Left colon (tissue), 2 donors: ENCODE results near the gene CFAP299. TPM values are rescaled to one million over a fixed set of nuclear protein-coding genes. Genes with fewer than 3 reads are reported as not detected.

Experiments used
- ATAC-seq: fragments of 200-7000 bp; cut with Tn5 transposase; one replicate; pipeline ENCODE4 v1.9.1; 2020; ENCODE audit warnings: mild to moderate bottlenecking, moderate library complexity
- DNase-seq, 2 donors: peaks; one replicate each; pipeline ENCODE4 v3.0.0-alpha.2; 2020
- intact Hi-C, 2 donors: fragments of 100-400 bp; cut with DNase I in 1 of 2; cut with micrococcal nuclease in 1 of 2; formaldehyde crosslinking; loops; one replicate each; pipeline versions ENCODE4 v1.11.2 to v1.14.0; 2022; cut with DNase I, micrococcal nuclease
- total RNA-seq, 2 donors: library from RNA; stranded (reverse); fragmentation: NEBNext Ultra II Directional; extraction: Animal tissue kit (Norgen Biotek cat#: 25700); gene quantifications; one replicate each; pipeline ENCODE4 v1.2.1, GENCODE V29; 2021
- donor health status: DM: no; HTN: no; CAD: no.
- donor health status: DM: yes; HTN: yes; CAD: no.

CFAP299 gene
- total RNA-seq, 2 donors from 2014 or later = not detected

DNA sequence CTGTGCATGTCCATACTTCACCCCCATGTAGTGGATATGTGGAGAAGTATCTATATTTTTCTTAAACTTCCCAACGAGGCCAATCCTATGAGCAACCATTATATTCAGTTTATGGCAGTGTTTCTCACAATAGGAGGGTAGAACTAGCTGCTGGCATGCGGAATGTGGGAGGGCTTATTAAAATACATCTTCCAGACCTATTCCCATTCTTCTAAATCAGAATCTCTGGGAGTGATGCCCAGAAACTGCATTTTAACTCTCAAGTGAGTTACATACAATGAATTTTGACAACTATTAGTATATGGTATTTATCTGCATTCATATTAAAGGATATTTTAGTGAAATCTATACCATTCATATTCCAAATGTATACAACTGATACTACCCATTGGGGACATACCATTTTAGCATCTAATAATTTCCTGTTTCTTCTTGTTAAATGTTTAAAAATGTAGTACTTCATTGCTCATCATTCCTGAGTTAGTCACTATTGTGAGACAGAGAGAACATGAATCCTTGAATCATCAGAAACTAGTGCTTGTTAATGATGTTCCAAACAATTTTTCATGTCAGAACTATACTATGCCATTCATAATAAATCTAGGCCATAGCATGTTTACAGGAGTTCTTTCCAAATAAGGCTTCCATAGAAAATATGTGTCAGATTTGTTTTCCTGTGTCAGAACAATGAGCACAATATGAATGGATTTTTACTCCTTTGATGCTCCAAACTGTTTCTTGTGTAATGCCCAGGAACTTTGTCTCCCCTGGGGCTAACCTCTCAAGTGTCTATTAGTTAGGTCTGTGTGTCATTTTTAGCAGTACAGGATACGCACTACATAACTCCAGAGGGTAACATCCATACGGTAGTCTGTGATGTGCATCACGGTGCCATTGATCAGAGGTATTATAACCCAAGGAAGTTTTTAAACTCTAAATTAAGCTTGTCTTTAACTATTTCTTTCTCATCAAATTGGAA lies 496.1 kb downstream of the CFAP299 start:
- DNase-seq (no peak), ATAC-seq (no peak)
- intact Hi-C loops = no loop called here

DNA sequence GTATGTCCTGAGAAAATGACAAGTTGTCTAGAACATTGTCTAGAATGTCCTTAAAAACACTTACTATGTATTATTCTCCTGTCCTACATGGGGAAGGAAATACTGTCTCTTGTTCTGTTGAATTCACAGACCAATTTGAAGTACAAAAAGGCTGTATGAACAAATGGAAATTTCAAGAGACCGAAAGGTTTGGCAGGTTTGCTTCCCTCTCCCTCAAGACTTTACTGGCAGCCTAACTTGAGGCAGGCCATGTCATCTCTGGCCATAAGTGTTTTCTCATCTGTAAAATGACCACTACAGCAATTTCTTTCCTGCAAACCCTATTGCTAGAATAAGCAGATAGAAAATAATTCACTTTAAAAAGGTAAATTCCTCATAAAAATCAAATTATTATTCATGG lies 503.8 kb downstream of the CFAP299 start:
- DNase-seq (no peak), ATAC-seq (no peak)
- intact Hi-C loops = no loop called here

DNA sequence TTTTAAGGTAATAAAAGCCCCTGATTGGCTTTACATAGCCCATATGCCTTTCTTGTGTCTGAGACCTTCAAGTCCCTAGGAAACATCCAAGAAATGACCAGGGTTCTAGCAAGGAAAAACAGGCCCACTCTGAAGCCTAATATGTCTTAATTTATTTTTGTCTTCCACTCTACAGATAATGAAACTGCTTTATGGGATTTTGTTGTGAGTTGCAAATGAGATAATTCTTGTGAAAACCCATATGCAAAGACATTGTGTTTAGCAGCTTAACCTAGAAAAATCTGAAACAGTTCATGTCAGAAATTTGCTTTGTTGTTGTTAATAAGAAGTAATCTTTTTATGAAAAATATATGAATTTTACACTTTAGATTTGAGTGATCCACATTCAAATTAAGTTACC lies 504.3 kb downstream of the CFAP299 start:
- intact Hi-C loops = no loop called here
- ATAC-seq (no peak), DNase-seq (no peak)

DNA sequence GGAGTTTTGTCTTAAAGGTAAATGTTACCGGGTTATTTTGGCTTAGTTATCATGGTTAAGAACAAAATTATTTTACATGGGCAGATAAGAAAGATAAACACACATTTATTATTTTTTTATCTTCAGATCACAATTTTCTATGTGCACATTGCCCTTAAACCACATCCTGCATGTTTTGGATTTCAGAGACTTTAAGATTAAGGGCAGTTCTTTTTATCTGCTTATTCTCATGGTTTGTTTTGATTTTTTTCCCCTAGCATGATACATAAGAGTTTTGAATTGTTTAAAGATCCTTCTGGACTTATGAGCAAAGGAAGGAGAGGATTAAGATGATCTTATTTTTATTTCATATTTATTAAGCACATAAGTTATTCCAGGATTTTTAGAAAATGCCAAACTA lies 504.9 kb downstream of the CFAP299 start:
- ATAC-seq = no peak
- no peak for DNase-seq
- intact Hi-C loops = no loop called here

DNA sequence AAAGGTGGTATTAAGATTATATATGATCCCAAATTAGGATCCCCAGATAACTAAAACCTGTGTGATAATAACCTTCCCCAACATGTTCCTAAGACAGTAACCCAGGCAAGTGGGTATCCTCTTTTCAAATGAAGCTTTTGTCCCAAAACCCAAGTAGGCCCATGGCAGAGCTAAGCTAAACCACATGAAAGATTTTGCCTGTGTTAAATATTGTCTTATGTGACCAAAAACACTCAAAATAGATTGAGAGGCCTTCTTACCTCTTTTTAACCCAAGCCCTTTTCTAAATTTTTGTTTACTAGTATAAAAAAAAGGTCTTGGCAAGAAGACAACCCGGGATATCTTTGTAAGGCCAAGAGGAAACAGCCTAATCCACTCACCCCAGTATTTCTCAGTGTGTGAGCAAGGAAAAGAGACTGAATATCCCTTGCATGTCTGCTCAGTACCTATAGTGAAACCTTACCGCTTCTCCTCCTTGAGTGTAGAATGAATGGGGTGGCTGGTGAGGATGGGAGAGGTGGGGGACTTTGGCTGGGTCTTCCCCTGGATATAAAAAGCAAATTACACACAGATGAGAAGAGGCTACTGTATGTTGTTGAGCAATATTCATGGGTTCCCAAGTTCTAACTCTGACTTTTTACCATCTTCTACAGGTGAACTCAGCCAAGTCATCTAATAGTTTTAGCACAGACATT lies 506.2 kb downstream of the CFAP299 start:
- DNase-seq (no peak), ATAC-seq (no peak)
- intact Hi-C loops = no loop called here

DNA sequence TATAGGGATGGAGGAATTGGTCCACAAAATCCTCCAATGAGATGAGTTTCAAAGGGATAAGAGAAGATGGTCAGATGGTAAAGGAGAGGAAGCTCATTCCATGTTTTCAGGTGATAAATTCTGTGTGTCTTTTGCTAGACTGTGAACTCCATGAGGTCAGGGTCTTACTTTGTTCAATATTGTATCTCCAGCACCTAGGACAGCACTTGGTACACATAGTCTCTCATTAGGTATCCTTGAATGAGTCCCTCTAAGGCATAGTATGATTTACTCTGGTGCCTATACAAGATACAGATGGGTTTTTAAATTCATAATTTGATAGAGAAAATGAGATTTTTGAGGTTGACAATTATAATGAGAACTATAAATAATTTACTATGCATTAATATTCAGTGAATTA lies 510.7 kb downstream of the CFAP299 start:
- intact Hi-C loops = no loop called here
- DNase-seq (no peak), ATAC-seq (no peak)

DNA sequence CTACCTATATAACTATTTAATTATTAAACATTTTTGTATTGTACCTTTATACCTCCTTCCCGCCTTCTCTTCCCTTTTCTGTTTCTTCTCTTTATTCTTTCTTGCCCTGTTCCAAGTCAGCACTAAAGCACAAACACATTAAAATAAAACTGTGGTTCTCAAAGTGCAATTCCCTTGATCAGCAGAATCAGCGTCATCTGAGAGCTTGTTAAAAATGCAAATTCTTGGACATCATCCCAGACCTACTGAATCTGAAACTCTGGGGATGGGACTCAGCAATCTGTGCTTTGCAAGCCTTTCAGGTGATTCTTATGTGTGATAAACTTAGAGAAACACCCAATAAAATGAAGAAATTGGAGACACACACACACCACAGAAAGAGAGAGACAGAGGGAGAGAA lies 516.5 kb downstream of the CFAP299 start:
- DNase-seq (no peak), ATAC-seq (no peak)
- intact Hi-C loops = no loop called here

DNA sequence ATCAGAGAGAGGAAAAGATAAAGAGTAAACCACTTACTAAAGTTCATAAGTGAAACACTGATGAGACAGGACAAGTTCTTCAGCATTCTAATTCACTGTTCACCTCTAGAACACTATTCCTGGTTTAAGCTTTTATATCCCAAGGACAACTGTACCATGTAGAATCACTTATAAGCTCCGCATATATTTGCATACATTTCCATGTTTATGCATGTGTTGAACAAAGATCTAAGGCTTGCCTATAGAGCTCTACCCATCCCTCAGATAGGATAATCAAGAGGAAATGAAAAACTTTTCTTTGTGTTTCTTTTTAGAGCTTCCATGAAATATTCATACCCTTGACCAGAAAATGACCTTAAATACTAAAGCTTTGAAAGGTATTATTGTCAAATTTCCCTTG lies 538.0 kb downstream of the CFAP299 start:
- no peak for DNase-seq
- intact Hi-C loops = no loop called here
- no peak for ATAC-seq

DNA sequence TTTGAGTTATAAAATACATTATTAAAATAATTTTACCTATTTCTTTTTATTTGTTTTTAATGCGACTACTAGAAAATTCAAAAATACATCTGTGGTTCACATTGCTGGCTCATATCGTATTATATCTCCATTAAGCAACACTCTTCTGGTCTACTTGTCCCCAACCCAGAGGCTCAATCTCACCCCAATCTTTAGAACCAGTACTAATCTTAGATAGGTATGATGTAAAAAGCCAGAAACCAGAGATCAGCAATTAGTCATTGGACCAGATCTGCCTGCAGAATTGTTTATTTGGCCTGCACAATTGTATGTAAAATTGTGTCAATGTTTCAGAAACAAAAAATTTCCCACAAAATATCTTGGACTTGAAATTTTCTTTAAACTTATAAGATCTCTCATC lies 539.4 kb downstream of the CFAP299 start:
- DNase-seq = no peak
- intact Hi-C loops = no loop called here
- ATAC-seq = no peak

DNA sequence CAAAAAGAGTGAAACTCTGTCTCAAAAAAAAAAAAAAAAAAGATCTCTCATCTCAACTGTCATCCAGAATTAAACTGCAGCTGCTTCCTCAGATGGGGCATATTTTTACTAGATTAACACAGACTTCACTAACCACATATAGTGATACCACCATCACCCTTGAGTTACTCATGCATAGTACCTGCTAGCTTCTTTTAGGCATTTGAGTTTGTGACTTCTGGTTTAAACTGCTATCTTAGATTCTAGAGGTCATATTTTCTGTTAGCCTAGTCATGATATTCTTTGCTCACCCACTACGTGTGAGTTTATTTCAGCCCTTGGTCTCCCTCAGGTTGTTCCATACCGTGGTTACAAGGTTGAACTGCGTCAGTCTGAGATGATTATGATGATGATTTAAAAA lies 540.1 kb downstream of the CFAP299 start:
- ATAC-seq (no peak), DNase-seq (no peak)
- intact Hi-C loops = no loop called here

DNA sequence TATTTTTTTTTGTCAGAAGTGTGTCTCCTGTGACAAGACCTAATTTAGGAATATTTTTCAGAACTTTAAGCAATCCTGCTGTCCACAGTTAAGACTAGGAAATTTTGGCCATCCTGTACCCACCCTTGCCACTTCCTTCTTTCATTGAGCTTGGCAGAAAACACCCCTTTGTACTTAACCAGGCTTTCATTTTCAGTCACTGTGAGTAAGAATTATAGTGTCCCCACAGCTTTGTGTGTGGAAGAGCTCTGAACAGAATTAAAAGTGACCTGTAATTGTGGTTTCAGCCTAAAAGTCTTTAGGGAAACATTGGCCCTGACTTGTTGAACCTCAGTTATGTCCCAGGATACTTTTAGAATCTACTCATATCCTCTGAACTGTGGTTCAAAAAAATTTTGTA lies 541.3 kb downstream of the CFAP299 start:
- intact Hi-C loops = no loop called here
- ATAC-seq = no peak
- no peak for DNase-seq

DNA sequence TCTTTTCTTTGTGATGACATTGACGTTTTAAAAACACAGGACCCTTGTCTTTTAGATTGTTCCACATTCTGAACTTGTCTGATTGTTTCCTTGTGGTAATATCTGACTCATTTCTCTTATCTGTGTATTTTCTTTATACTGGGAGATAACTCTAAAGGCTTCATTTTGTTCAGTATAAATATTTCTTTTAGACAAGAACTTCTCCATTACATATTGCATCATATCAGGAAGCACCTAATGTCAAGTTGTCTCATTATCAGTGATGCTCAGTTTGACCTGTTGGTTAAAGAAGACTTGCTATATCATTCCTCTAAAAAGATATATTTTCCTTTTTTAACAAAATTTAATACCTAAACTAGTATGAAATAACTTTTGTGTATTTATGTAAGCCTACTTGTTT lies 542.7 kb downstream of the CFAP299 start:
- ATAC-seq (no peak), DNase-seq (no peak)

DNA sequence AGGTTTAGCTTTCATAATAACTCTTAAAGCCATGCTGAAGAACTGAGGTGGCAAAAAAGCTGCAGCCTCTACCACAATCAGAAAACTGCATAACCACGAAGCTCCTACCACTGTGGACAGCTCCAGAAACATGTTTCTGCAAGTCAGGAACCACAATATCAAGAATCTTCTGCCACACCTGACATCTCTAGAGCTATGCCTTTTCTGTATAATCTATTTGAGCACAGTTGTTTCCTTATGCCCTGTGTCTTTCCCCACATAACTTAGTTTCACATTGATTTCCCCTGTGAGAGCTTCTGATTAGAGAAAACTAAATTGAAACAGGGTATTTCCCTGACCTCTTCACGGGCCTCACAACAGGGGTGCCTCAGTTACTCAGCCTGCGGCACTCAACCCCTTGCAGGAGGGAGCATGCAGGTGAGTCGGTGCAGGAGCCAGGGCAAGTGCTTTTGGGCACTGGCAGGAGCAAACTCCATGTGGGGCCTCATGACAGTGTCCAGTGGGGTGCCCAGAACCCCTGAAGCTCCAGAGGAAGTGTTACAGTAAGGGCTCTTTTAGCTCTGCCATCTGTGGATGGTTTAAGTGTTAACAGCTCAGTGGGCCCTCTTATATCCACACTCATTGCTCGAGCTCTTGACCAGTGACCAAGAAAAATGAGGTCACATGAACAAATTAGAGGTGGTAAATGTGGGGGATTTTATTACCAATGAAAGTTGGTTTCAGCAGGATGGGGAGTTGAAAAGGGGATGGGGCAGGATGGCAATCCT lies 562.2 kb downstream of the CFAP299 start:
- intact Hi-C loops = no loop called here
- ATAC-seq (no peak), DNase-seq (no peak)

More for the DNA sequence above, 542.7 kb downstream of the CFAP299 start:
- intact Hi-C loops = no loop called here

DNA sequence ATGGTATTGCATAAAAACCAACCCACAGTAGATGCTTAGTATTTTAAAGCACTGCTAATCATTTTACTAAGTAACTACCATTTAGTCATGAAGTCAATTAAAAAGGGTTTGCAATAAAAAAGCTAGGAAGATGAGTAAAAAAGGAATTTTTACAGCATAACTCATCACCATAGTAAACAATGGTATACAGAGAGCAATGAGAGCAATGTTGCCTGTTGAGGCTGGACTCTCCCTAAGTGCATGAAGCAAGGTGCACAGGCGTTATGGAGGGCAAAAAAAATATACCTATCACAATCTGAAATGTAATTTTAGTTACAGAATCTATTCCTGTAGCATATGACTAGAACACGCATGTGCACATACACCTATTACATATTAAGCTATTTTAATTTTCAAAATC lies 565.4 kb downstream of the CFAP299 start:
- intact Hi-C loops = no loop called here
- ATAC-seq = no peak

DNA sequence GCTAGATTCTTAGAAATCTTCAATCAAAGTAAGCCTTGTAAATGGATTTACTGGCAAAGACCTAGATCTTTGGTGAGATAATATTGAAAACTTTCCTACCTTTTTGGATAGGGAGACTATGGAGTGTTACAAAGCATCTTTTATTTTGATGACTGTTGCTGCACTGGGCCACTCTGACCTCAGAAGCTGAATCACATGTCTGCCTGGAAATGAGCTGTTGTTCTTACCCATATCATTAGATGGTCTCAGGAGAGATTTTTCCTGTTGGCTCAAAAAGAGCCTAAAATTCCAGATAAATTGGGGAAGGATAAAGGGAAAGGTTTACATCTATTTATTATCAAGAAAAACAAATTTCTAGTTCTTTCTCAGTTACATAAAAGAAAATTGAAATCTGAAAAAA lies 567.5 kb downstream of the CFAP299 start:
- no peak for ATAC-seq
- no peak for DNase-seq
- intact Hi-C loops = no loop called here

More for the DNA sequence above, 565.4 kb downstream of the CFAP299 start:
- no peak for DNase-seq

DNA sequence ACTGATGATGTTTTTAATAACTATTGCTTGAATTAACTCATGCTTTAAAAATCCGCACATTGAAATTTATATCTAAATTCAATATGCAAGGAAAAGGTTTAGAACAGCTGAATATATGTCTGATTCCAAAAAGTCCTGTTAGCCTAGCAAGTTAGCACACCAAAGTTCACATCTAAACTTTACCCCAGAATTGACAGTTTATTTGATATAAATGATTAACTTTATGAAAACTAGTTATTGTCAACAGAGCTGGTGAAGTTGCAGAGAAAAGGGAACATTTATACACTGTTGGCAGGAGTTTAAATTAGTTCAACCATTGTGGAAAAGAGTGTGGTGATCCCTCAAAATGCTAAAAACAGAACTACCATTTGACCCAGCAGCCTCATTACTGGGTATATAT lies 574.4 kb downstream of the CFAP299 start:
- ATAC-seq = peak; percentile 11
- DNase-seq = no peak
- intact Hi-C loops = no loop called here

DNA sequence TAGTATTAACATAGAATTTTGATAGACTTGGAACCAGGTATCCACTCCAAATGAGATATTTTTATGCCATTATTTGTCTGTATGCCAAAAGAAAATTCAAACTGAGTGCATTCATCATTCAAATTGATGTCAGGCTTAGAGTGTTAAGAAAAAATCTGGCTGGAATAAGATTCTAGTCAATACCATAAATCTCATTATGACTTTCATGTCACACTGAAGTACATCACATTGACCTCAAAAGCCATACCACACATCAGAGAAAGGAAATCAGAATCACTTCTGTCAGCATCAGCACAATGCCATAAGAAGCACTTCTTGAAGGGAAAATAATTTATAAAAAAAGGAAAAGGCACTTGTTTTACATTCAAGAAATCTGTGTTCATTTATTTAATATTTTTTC lies 575.9 kb downstream of the CFAP299 start:
- no peak for DNase-seq
- intact Hi-C loops = no loop called here
- ATAC-seq = no peak

DNA sequence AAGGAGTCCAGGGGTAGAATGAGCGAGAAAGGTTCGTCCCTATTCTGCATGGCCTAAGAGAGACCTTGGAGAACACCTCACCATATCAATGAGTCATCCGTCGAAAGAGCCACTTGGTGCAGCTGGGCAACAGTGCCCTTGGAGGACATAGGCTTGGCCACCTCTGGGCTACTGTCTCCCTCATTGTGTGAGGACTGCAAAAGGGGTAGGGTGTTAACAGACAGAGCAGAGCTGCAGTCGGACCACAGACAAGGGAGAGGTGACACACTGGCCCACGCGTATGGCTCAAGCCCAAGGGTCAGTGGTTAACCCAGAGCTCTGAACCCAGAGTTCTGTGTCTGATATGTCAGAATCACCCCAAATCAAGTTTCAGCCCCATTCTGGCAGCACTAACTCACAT lies 576.8 kb downstream of the CFAP299 start:
- DNase-seq (no peak), ATAC-seq (no peak)
- intact Hi-C loops = no loop called here

DNA sequence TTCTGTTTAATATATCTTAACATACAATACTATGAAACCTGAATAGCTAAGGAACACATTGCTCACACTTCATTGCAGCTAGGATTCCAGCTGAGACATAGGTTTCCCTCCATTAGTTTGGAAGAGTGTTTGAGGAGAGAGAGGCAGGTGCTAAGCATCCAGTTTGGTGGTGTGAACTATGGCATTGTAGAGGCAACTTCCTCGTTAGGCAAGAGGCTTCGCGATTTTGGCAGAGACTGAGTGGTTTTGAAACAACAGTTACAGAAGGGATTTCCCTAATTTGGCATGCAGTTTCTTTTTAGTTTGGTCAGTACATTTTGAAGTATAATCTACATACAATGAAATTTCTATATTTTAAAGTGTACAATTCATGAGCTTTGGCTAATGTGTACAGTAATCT lies 577.9 kb downstream of the CFAP299 start:
- intact Hi-C loops = no loop called here
- DNase-seq = no peak
- no peak for ATAC-seq

DNA sequence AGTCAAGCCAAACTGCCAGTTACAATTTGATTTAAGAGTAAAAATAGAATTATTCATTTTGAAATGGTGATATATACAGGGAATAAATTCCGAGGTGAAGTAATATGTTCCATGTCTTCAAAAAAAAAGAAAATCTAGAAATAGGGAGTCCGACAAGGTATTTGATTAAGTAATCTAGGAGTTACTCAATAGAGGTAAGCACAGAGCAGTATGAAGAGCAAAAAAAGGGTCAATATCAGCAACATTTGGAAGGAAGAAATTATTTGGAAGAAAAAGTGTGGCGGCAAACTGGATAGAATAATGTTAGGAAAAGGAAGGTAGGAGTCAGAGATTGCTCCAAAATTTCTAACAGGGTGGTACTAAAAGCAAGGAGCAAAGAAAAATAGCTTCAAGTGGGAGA lies 581.2 kb downstream of the CFAP299 start:
- DNase-seq (no peak), ATAC-seq (no peak)
- intact Hi-C loops = no loop called here
